HCT116 (cell line): Measurements from ENCODE around the gene EIPR1. TPM values are rescaled to one million over a fixed set of nuclear protein-coding genes. Genes with fewer than 3 reads are reported as not detected.
A peak's percentile ranks its signal among the peaks of the same experiment; 100 is the strongest.

ENCODE experiments used
- ATAC-seq: fragments of 200-7000 bp; cut with Tn5 transposase; 2 replicates; pipeline ENCODE4 v1.9.1; 2020; ENCODE audit warnings: mild to moderate bottlenecking, moderate library complexity
- BruUV-seq: library from RNA; stranded (reverse); fragments of 400-500 nt; replicated peaks from 2 replicates; lab custom pipeline; 2021; lab: Mats Ljungman, UMichigan
- CTCF ChIA-PET: fragments of 300-600 bp; sonication (Branson Sonifier 250); formaldehyde crosslinking; loops from one replicate; lab custom pipeline; 2021; ENCODE audit warnings: antibody characterized with exemption; lab: Charles Lee
- POLR2A ChIA-PET: fragments of 300-600, 350-600 bp; sonication (Branson Sonifier 250); formaldehyde crosslinking; loops from one replicate; lab custom pipeline; 2021; ENCODE audit warnings: antibody characterized with exemption; lab: Charles Lee
- RAD21 ChIA-PET, 2 experiments: fragments of 300-600 bp; sonication (Branson Sonifier 250); formaldehyde crosslinking; loops; one replicate each; lab custom pipeline; 2023; ENCODE audit warnings: low total read pairs in 2 of 2; ENCODE audit not compliant: uncharacterized antibody in 2 of 2, unreplicated experiment in 2 of 2, low non-redundant PET in 1 of 2; lab: Charles Lee
- DNase-seq: peaks from one replicate; pipeline ENCODE4 v3.0.0-alpha.2; 2010; ENCODE audit warnings: low read depth, low spot score
- H2AFZ ChIP-seq: fragments of 200-600 bp; shearing (Covaris generic), sonication (generic); 2 replicates; pipeline ENCODE4 v1.6.1; 2017; ENCODE audit warnings: low read depth, mixed run types, mixed read lengths, antibody characterized with exemption, low read length; ENCODE audit not compliant: poor library complexity, severe bottlenecking
- H3K27ac ChIP-seq: 2 replicates; pipeline ENCODE4 v1.5.1; 2012; ENCODE audit warnings: low read depth, low read length
- H3K27me3 ChIP-seq: fragments of 200-600 bp; sonication (generic); 2 replicates; pipeline ENCODE4 v1.6.1; 2016; ENCODE audit warnings: mixed run types, low read length, mixed read lengths; ENCODE audit not compliant: insufficient read depth
- H3K36me3 ChIP-seq, 2 experiments: fragments of 200-500 bp in 1 of 2; fragments of 200-600 bp in 1 of 2; sonication (Bioruptor generic) in 1 of 2; sonication (generic) in 1 of 2; 2 replicates each; pipeline versions ENCODE4 v1.5.1 to v1.6.1; 2014 to 2016; ENCODE audit warnings: low read length in 2 of 2, inconsistent platforms in 1 of 2, mixed read lengths in 1 of 2, mixed run types in 1 of 2; ENCODE audit not compliant: insufficient read depth in 2 of 2, control insufficient read depth in 1 of 2
- H3K4me1 ChIP-seq, 2 experiments: fragments of 200-600 bp in 1 of 2; sonication (generic) in 1 of 2; 2 replicates each; pipeline versions ENCODE4 v1.5.1 to v1.6.1; 2012 to 2017; ENCODE audit warnings: low read length in 2 of 2, inconsistent platforms in 1 of 2, mild to moderate bottlenecking in 1 of 2, mixed read lengths in 1 of 2, mixed run types in 1 of 2, moderate library complexity in 1 of 2; ENCODE audit not compliant: insufficient read depth in 2 of 2, control insufficient read depth in 1 of 2
- H3K4me2 ChIP-seq: fragments of 200-600 bp; sonication (generic); 2 replicates; pipeline ENCODE4 v1.6.1; 2017; ENCODE audit warnings: mixed run types, low read length, mixed read lengths
- H3K4me3 ChIP-seq, 2 experiments: fragments of 200-600 bp in 1 of 2; sonication (generic) in 1 of 2; replicated peaks in 1 of 2; 2 replicates each; pipeline ENCODE4 v1.5.1; 2011 to 2016; ENCODE audit warnings: low read length in 2 of 2, control low read depth in 1 of 2, low read depth in 1 of 2, mild to moderate bottlenecking in 1 of 2, mixed read lengths in 1 of 2, mixed run types in 1 of 2
- H3K79me2 ChIP-seq: fragments of 200-600 bp; sonication (generic); 2 replicates; pipeline ENCODE4 v1.6.1; 2017; ENCODE audit warnings: mild to moderate bottlenecking, mixed run types, low read length, moderate library complexity, mixed read lengths; ENCODE audit not compliant: insufficient read depth
- H3K9ac ChIP-seq: fragments of 200-600 bp; sonication (generic); 2 replicates; pipeline ENCODE4 v1.6.1; 2016; ENCODE audit warnings: low read length, mixed read lengths
- H3K9me2 ChIP-seq: fragments of 200-600 bp; sonication (generic), shearing (Covaris generic); 2 replicates; pipeline ENCODE4 v1.6.1; 2017; ENCODE audit warnings: mixed run types, mild to moderate bottlenecking, moderate library complexity; ENCODE audit not compliant: insufficient read depth
- H3K9me3 ChIP-seq, 2 experiments: fragments of 200-500 bp in 1 of 2; fragments of 200-600 bp in 1 of 2; sonication (Bioruptor generic) in 1 of 2; sonication (generic) in 1 of 2; 2 replicates each; pipeline ENCODE4 v1.6.1; 2014 to 2017; ENCODE audit warnings: low read length in 2 of 2, mixed read lengths in 2 of 2, inconsistent platforms in 1 of 2, low read depth in 1 of 2, mild to moderate bottlenecking in 1 of 2, mixed run types in 1 of 2, moderate library complexity in 1 of 2; ENCODE audit not compliant: control insufficient read depth in 1 of 2, insufficient read depth in 1 of 2
- H4K20me1 ChIP-seq: fragments of 200-600 bp; sonication (generic), shearing (Covaris generic); 2 replicates; pipeline ENCODE4 v1.6.1; 2017; ENCODE audit warnings: mixed run types, mild to moderate bottlenecking, moderate library complexity; ENCODE audit not compliant: insufficient read depth
- ATF3 ChIP-seq: IDR thresholded peaks from 2 replicates; pipeline ENCODE4 v1.6.1; 2012
- CBX3 ChIP-seq: IDR thresholded peaks from 2 replicates; pipeline ENCODE4 v1.6.1; 2012; ENCODE audit warnings: low read depth
- CTCF ChIP-seq, 3 experiments: fragments of 200-600 bp in 1 of 3; sonication (generic) in 1 of 3; IDR thresholded peaks in 2 of 3; conservative IDR thresholded peaks in 1 of 3; 2 replicates each; pipeline ENCODE4 v1.5.1; 2012 to 2017; ENCODE audit warnings: low read depth in 2 of 3, low read length in 2 of 3, antibody characterized with exemption in 1 of 3, borderline replicate concordance in 1 of 3, control low read depth in 1 of 3, mild to moderate bottlenecking in 1 of 3, mixed read lengths in 1 of 3, mixed run types in 1 of 3, moderate library complexity in 1 of 3; ENCODE audit not compliant: insufficient read depth in 1 of 3
- EGR1 ChIP-seq: IDR thresholded peaks from 2 replicates; pipeline ENCODE4 v1.6.1; 2012; ENCODE audit warnings: low read depth
- EZH2phosphoT487 ChIP-seq: fragments of 200-600 bp; IDR thresholded peaks from 2 replicates; pipeline ENCODE4 v1.6.1; 2018; ENCODE audit warnings: antibody characterized with exemption, borderline replicate concordance
- POLR2A ChIP-seq: IDR thresholded peaks from 2 replicates; pipeline ENCODE4 v1.7.0; 2011; ENCODE audit warnings: borderline replicate concordance; ENCODE audit not compliant: insufficient read depth, insufficient read length; ENCODE audit errors: extremely low read depth
- SP1 ChIP-seq: IDR thresholded peaks from 2 replicates; pipeline ENCODE4 v1.6.1; 2012; ENCODE audit warnings: low read depth
- YY1 ChIP-seq: IDR thresholded peaks from 2 replicates; pipeline ENCODE4 v1.6.1; 2011; ENCODE audit warnings: low read length, low read depth, moderate library complexity, mild to moderate bottlenecking; ENCODE audit not compliant: insufficient replicate concordance; ENCODE audit errors: extremely low read depth
- ZNF274 ChIP-seq: fragments of 200-500 bp; sonication (Bioruptor generic); IDR thresholded peaks from 2 replicates; pipeline ENCODE4 v1.6.1; 2014; ENCODE audit warnings: mild to moderate bottlenecking, low read depth, low read length, inconsistent platforms
- intact Hi-C: fragments of 100-400 bp; cut with micrococcal nuclease; formaldehyde crosslinking; loops from 2 replicates; pipeline ENCODE4 v1.10.0; 2022
- total RNA-seq: library from RNA; stranded (reverse); gene quantifications from one replicate; pipeline ENCODE4 v1.2.1, GENCODE V29; 2021; ENCODE audit not compliant: unreplicated experiment

EIPR1 gene
- total RNA-seq, 1 experiment from 2014 or later: 36.9 TPM

GRCh38 chr2:3189076-3189591, 188.5 kb downstream of the EIPR1 start:
- no TSS peak for BruUV-seq
- intact Hi-C loops: no loop called here
- no peaks in the 10 kb centered on the region for H3K79me2 ChIP-seq
- H3K4me2 ChIP-seq: no peak overlapping the region
- ChIA-PET POLR2A (no interaction called here), CTCF (no interaction called here), RAD21 (no interaction called here)
- H3K4me3 ChIP-seq: no peak overlapping the region
- H3K27ac ChIP-seq: no peak overlapping the region
- H3K9ac ChIP-seq: no peak overlapping the region
- TF ChIP-seq EGR1: no peak
- no peak for TF ChIP-seq EZH2phosphoT487
- TF ChIP-seq ZNF274: no peak
- TF ChIP-seq YY1: no peak
- TF ChIP-seq ATF3: no peak
- no peak for TF ChIP-seq SP1
- TF ChIP-seq CTCF (IDR thresholded peaks at IDR 0.05 in 2 of 3, conservative IDR thresholded peaks at IDR 0.05 in 1 of 3; ENCODE audit: borderline replicate concordance in 1 of 3, insufficient read depth in 1 of 3, low read depth in 2 of 3, low read length in 2 of 3): no peak
- TF ChIP-seq CBX3: no peak
- no peak for TF ChIP-seq POLR2A
- peaks cover 0 to 9% of the 10 kb centered on the region in 2 experiments; a peak in 1 of 4 replicates for H3K36me3 ChIP-seq
- no peaks in the 10 kb centered on the region for H3K9me3 ChIP-seq
- peak; percentile 29; the same call in 1 of the 2 replicates for ATAC-seq
- no peaks in the 10 kb centered on the region for H4K20me1 ChIP-seq
- no peaks in the 10 kb centered on the region for H3K27me3 ChIP-seq
- H2AFZ ChIP-seq: no peak overlapping the region
- H3K9me2 ChIP-seq: no peaks in the 10 kb centered on the region
- no peak for DNase-seq
- no peaks in the 10 kb centered on the region for H3K4me1 ChIP-seq
